ENCODE measurements around the gene ZNF275.

Gene ZNF275

GRCh38 chrX:153303276-153304262, 30.4 kb upstream of the ZNF275 start:
- no peak for DNase-seq (ENCODE audit: low read depth)
- no peak for TF ChIP-seq CTCF (IDR thresholded peaks at IDR 0.05; ENCODE audit: insufficient read depth, low read depth, low read length, missing control alignments)
- H3K4me3 ChIP-seq (ENCODE audit: low read length), result no peak overlapping the region

- H3K4me3 ChIP-seq (ENCODE audit: low read length), result no peak overlapping the region
- no peak for TF ChIP-seq CTCF (IDR thresholded peaks at IDR 0.05; ENCODE audit: insufficient read depth, low read depth, low read length, missing control alignments)
- DNase-seq (ENCODE audit: low read depth), result no peak
These were observed 28.8 kb upstream of the ZNF275 start for GRCh38 chrX:153304988-153305736.

GRCh38 chrX:153305972-153306371, 28.0 kb upstream of the ZNF275 start:
- DNase-seq (ENCODE audit: low read depth), result no peak

GRCh38 chrX:153306527-153307115, 27.3 kb upstream of the ZNF275 start:
- no peak for TF ChIP-seq CTCF (IDR thresholded peaks at IDR 0.05; ENCODE audit: insufficient read depth, low read depth, low read length, missing control alignments)
- no peak for DNase-seq (ENCODE audit: low read depth)
- H3K4me3 ChIP-seq (ENCODE audit: low read length), result no peak overlapping the region

More at GRCh38 chrX:153305972-153306371, 28.0 kb upstream of the ZNF275 start:
- TF ChIP-seq CTCF (IDR thresholded peaks at IDR 0.05; ENCODE audit: insufficient read depth, low read depth, low read length, missing control alignments), result no peak
- no peak overlapping the region for H3K4me3 ChIP-seq (ENCODE audit: low read length)

GRCh38 chrX:153307276-153308178, 26.4 kb upstream of the ZNF275 start:
- H3K4me3 ChIP-seq (ENCODE audit: low read length), result no peak overlapping the region
- no peak for TF ChIP-seq CTCF (IDR thresholded peaks at IDR 0.05; ENCODE audit: insufficient read depth, low read depth, low read length, missing control alignments)
- no peak for DNase-seq (ENCODE audit: low read depth)

- no peak overlapping the region for H3K4me3 ChIP-seq (ENCODE audit: low read length)
- no peak for TF ChIP-seq CTCF (IDR thresholded peaks at IDR 0.05; ENCODE audit: insufficient read depth, low read depth, low read length, missing control alignments)
- no peak for DNase-seq (ENCODE audit: low read depth)
These were observed 23.1 kb upstream of the ZNF275 start for GRCh38 chrX:153310901-153311300.
